Gastrocnemius medialis (tissue), 4 donors: ENCODE results near the gene LDB3.

ENCODE experiments used
- CTCF ChIP-seq, 5 experiments: fragments of 450-650 bp in 3 of 5; fragments of 200-600 bp in 2 of 5; sonication (generic) in 2 of 5; IDR thresholded peaks in 4 of 5; conservative IDR thresholded peaks in 1 of 5; 1 replicate in 4 of 5; 2 replicates in 1 of 5; pipeline ENCODE4 v1.5.1; 2016 to 2019; ENCODE audit warnings: antibody characterized with exemption in 5 of 5, mild to moderate bottlenecking in 3 of 5, moderate library complexity in 3 of 5
- POLR2A ChIP-seq, 2 donors: fragments of 450-650 bp; IDR thresholded peaks; one replicate each; pipeline ENCODE4 v1.6.1; 2017; ENCODE audit warnings: antibody characterized with exemption in 2 of 2, mild to moderate bottlenecking in 2 of 2, moderate library complexity in 2 of 2

DNA sequence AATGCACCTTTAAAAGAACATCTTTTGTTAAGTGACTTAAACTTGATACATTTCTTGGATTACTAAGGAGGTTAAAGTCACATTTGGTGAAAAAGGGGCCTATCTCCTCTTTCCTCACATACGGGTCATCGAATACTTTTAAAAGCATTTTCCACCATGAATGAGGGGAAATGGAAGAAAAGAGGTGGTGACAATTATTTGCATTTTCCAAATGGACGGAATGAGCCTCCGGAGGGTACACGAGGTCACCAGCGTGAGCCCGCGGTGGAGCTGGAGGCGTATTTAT lies 87.1 kb downstream of the LDB3 start:
- TF ChIP-seq CTCF (IDR thresholded peaks at IDR 0.05 in 4 of 5, conservative IDR thresholded peaks at IDR 0.05 in 1 of 5) (no peak), POLR2A (IDR thresholded peaks at IDR 0.05) (no peak)
